Osteoblast (primary cell): ENCODE data around the gene SLC6A18. TPM values are rescaled to one million over a fixed set of nuclear protein-coding genes. Genes with fewer than 3 reads are reported as not detected.

Source experiments
- DNase-seq: peaks from one replicate; pipeline ENCODE4 v3.0.0; 2011; ENCODE audit warnings: low spot score, mixed read lengths; ENCODE audit not compliant: insufficient read length; ENCODE audit errors: missing footprints
- H2AFZ ChIP-seq: 2 replicates; pipeline ENCODE4 v1.6.0; 2011; ENCODE audit warnings: mild to moderate bottlenecking, low read length
- H3K27ac ChIP-seq: 2 replicates; pipeline ENCODE4 v1.5.1; 2011; ENCODE audit warnings: mild to moderate bottlenecking, low read depth, low read length, moderate library complexity
- H3K27me3 ChIP-seq: 2 replicates; pipeline ENCODE4 v1.6.0; 2012; ENCODE audit warnings: mild to moderate bottlenecking, control low read depth, inconsistent platforms, low read length, moderate library complexity; ENCODE audit not compliant: insufficient read depth
- H3K36me3 ChIP-seq: 2 replicates; pipeline ENCODE4 v1.5.1; 2011; ENCODE audit warnings: mild to moderate bottlenecking, low read length, control low read depth, moderate library complexity; ENCODE audit not compliant: insufficient read depth
- H3K4me1 ChIP-seq: 2 replicates; pipeline ENCODE4 v1.5.1; 2011; ENCODE audit warnings: mild to moderate bottlenecking, low read length, control low read depth, moderate library complexity; ENCODE audit not compliant: insufficient read depth
- H3K4me2 ChIP-seq: 2 replicates; pipeline ENCODE4 v1.6.0; 2011; ENCODE audit warnings: mild to moderate bottlenecking, low read length; ENCODE audit not compliant: insufficient read depth
- H3K4me3 ChIP-seq: fragments of 200-600 bp; sonication (generic); 3 replicates; pipeline ENCODE4 v1.5.1; 2012; ENCODE audit warnings: mild to moderate bottlenecking, low read length, inconsistent platforms; ENCODE audit not compliant: insufficient read depth
- H3K79me2 ChIP-seq: 2 replicates; pipeline ENCODE4 v1.6.0; 2012; ENCODE audit warnings: mild to moderate bottlenecking, low read length, control low read depth, inconsistent platforms; ENCODE audit not compliant: insufficient read depth
- H3K9me3 ChIP-seq: 2 replicates; pipeline ENCODE4 v1.5.1; 2011; ENCODE audit warnings: low read depth, low read length, control low read depth
- H4K20me1 ChIP-seq: 2 replicates; pipeline ENCODE4 v1.6.0; 2012; ENCODE audit warnings: mild to moderate bottlenecking, low read length, control low read depth; ENCODE audit not compliant: insufficient read depth
- total RNA-seq: library from RNA; depleted of rRNA; stranded (reverse); fragments of >200 nt; gene quantifications from 2 replicates; pipeline ENCODE4 v1.2.3, GENCODE V29; 2012
- TF ChIP-seq, protein P1 (sequence below): IDR thresholded peaks from 2 replicates; pipeline ENCODE4 v1.5.1; 2011; ENCODE audit warnings: mild to moderate bottlenecking, low read depth, low read length, moderate library complexity; ENCODE audit errors: extremely low read depth

Gene SLC6A18
- total RNA-seq, 1 donor: not detected

DNA sequence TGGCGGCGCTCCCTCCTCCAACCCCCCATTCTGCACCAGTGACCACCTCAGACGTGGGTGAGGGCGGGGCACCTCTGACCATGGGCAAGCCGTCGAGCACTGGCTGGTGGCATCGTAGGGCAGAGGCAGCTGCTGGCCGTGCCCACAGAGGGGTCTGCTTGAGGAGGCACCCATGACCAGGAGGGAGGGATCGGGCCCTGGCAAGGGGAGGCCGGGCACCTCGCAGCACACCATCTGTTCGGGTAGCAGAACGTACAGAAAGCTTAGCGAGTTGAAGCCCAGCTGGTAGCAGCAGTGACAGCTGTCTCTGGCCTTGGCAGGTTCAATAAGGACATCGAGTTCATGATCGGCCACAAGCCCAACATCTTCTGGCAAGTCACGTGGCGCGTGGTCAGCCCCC is 4.3 kb upstream of the SLC6A18 start:
- Histone ChIP-seq H3K9me3 (no peaks in the 10 kb centered on the region), H4K20me1 (no peaks in the 10 kb centered on the region), H2AFZ (no peak overlapping the region), H3K27ac (no peak overlapping the region), H3K4me1 (no peaks in the 10 kb centered on the region), H3K4me3 (no peak overlapping the region), H3K27me3 (no peaks in the 10 kb centered on the region), H3K4me2 (no peak overlapping the region), H3K79me2 (no peaks in the 10 kb centered on the region), H3K36me3 (no peaks in the 10 kb centered on the region)
- TF ChIP-seq, protein P1, sequence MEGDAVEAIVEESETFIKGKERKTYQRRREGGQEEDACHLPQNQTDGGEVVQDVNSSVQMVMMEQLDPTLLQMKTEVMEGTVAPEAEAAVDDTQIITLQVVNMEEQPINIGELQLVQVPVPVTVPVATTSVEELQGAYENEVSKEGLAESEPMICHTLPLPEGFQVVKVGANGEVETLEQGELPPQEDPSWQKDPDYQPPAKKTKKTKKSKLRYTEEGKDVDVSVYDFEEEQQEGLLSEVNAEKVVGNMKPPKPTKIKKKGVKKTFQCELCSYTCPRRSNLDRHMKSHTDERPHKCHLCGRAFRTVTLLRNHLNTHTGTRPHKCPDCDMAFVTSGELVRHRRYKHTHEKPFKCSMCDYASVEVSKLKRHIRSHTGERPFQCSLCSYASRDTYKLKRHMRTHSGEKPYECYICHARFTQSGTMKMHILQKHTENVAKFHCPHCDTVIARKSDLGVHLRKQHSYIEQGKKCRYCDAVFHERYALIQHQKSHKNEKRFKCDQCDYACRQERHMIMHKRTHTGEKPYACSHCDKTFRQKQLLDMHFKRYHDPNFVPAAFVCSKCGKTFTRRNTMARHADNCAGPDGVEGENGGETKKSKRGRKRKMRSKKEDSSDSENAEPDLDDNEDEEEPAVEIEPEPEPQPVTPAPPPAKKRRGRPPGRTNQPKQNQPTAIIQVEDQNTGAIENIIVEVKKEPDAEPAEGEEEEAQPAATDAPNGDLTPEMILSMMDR: no peak
- no peak for DNase-seq

DNA sequence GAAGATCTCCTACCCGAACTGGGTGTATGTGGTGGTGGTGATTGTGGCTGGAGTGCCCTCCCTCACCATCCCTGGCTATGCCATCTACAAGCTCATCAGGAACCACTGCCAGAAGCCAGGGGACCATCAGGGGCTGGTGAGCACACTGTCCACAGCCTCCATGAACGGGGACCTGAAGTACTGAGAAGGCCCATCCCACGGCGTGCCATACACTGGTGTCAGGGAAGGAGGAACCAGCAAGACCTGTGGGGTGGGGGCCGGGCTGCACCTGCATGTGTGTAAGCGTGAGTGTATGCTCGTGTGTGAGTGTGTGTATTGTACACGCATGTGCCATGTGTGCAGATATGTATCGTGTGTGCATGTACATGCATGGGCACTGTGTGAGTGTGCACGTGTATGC is 3.5 kb upstream of the SLC6A18 start:
- H3K36me3 ChIP-seq: no peaks in the 10 kb centered on the region
- TF ChIP-seq, protein P1: no peak
- no peak overlapping the region for H3K4me3 ChIP-seq
- no peak overlapping the region for H3K4me2 ChIP-seq
- no peak overlapping the region for H2AFZ ChIP-seq
- H3K27ac ChIP-seq: no peak overlapping the region
- H3K9me3 ChIP-seq: no peaks in the 10 kb centered on the region
- H3K79me2 ChIP-seq: no peaks in the 10 kb centered on the region
- no peak for DNase-seq
- no peaks in the 10 kb centered on the region for H4K20me1 ChIP-seq
- no peaks in the 10 kb centered on the region for H3K27me3 ChIP-seq
- no peaks in the 10 kb centered on the region for H3K4me1 ChIP-seq

DNA sequence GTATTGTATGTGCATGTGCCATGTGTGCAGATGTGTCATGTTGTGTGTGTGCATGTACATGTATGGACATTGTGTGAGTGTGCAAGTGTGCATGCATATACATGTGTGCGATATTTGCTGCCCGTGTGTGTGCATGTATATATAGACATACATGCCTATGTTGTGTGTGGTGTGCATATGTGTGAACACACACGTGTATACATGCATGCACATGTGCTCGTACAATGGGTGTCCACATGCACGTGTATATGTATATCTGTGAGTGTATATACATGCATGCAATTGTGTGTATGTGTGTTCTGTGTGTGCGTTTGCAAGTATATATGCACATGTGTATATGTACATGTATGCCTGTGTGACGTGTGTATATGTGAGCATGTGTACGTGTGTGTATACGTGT is 3.0 kb upstream of the SLC6A18 start:
- DNase-seq: no peak
- no peaks in the 10 kb centered on the region for H3K36me3 ChIP-seq
- H3K4me3 ChIP-seq: no peak overlapping the region
- TF ChIP-seq, protein P1: no peak
- H3K4me1 ChIP-seq: no peaks in the 10 kb centered on the region
- no peaks in the 10 kb centered on the region for H4K20me1 ChIP-seq
- no peak overlapping the region for H3K27ac ChIP-seq
- no peak overlapping the region for H3K4me2 ChIP-seq
- no peak overlapping the region for H2AFZ ChIP-seq
- no peaks in the 10 kb centered on the region for H3K79me2 ChIP-seq
- H3K9me3 ChIP-seq: no peaks in the 10 kb centered on the region
- H3K27me3 ChIP-seq: no peaks in the 10 kb centered on the region

DNA sequence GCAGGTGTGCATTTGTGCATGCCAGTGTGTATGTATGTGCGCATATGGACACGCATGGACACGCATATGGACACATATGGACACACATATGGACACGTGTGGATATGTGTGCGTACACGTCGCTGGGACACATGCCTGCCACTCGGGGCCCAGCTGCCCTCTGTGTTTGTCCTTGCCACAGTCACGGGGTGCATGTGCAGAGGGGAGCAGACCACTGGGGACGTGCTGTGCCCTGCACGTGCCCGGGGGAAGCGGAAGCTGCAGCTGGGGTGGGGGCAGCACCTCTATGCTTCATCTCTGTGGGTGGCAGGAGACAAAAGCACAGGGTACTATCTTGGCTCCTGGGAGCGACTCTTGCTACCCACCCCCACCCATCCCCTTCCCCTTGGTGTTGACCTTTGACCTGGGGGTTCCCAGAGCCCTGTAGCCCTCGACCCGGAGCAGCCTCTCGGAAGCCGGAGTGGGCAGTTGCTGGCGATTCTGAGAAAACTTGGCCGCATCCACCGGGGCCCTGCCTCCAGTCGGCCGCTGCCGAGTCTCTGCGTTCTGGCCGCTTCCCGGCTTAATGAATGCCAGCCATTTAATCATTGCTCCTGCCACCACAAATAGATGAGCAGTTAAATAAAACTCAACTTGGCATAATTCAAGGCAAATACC is 2.4 kb upstream of the SLC6A18 start:
- H3K27me3 ChIP-seq: no peaks in the 10 kb centered on the region
- H3K36me3 ChIP-seq: no peaks in the 10 kb centered on the region
- H4K20me1 ChIP-seq: no peaks in the 10 kb centered on the region
- no peak for DNase-seq
- no peak overlapping the region for H3K4me2 ChIP-seq
- no peak overlapping the region for H2AFZ ChIP-seq
- no peaks in the 10 kb centered on the region for H3K9me3 ChIP-seq
- no peak overlapping the region for H3K27ac ChIP-seq
- TF ChIP-seq, protein P1: no peak
- no peaks in the 10 kb centered on the region for H3K4me1 ChIP-seq
- H3K79me2 ChIP-seq: no peaks in the 10 kb centered on the region
- no peak overlapping the region for H3K4me3 ChIP-seq
